Skeletal muscle tissue (tissue), 4 donors: ENCODE data around the gene COASY. TPM values are rescaled to one million over a fixed set of nuclear protein-coding genes. Genes with fewer than 3 reads are reported as not detected.
A peak's percentile ranks its signal among the peaks of the same experiment; 100 is the strongest.

Experiments
- H3K27ac ChIP-seq: one replicate; pipeline ENCODE4 v1.7.0; 2013; ENCODE audit warnings: mild to moderate bottlenecking, low read depth, low read length, inconsistent platforms
- H3K27me3 ChIP-seq, 3 donors: one replicate each; pipeline ENCODE4 v1.7.0; 2013; ENCODE audit warnings: low read length in 3 of 3; ENCODE audit not compliant: control insufficient read depth in 3 of 3, insufficient read depth in 3 of 3
- H3K36me3 ChIP-seq, 3 donors: one replicate each; pipeline ENCODE4 v1.7.0; 2013; ENCODE audit warnings: low read length in 3 of 3; ENCODE audit not compliant: control insufficient read depth in 3 of 3, insufficient read depth in 3 of 3
- H3K4me1 ChIP-seq, 3 donors: one replicate each; pipeline ENCODE4 v1.7.0; 2013; ENCODE audit warnings: low read length in 3 of 3, mild to moderate bottlenecking in 3 of 3; ENCODE audit not compliant: control insufficient read depth in 3 of 3, insufficient read depth in 3 of 3
- H3K4me3 ChIP-seq, 3 donors: one replicate each; pipeline ENCODE4 v1.7.0; 2013; ENCODE audit warnings: low read length in 3 of 3
- H3K9ac ChIP-seq, 3 donors: one replicate each; pipeline ENCODE4 v1.7.0; 2013; ENCODE audit warnings: low read length in 3 of 3, mild to moderate bottlenecking in 3 of 3, moderate library complexity in 2 of 3, low read depth in 1 of 3
- H3K9me3 ChIP-seq, 3 donors: one replicate each; pipeline ENCODE4 v1.7.0; 2013; ENCODE audit warnings: low read length in 3 of 3; ENCODE audit not compliant: control insufficient read depth in 3 of 3
- total RNA-seq: library from RNA; depleted of rRNA; stranded (reverse); fragments of >200 nt; gene quantifications from one replicate; pipeline ENCODE4 v1.2.3, GENCODE V29; 2014
- donor health status: Osteomylitis.

The COASY gene
- total RNA-seq, 1 donor from 2014 or later = 6.3 TPM

GRCh38 chr17:42529061-42529460 lies 32.9 kb upstream of the COASY start:
- Histone ChIP-seq H3K36me3 (no peaks in the 10 kb centered on the region), H3K9ac (peak overlapping the region in 1 of 3 donors; percentile 25), H3K27me3 (no peaks in the 10 kb centered on the region), H3K4me3 (no peak overlapping the region), H3K4me1 (peaks cover 19 to 30% (median 26%) of the 10 kb centered on the region in 3 donors), H3K27ac (no peak overlapping the region), H3K9me3 (no peaks in the 10 kb centered on the region)

DNA sequence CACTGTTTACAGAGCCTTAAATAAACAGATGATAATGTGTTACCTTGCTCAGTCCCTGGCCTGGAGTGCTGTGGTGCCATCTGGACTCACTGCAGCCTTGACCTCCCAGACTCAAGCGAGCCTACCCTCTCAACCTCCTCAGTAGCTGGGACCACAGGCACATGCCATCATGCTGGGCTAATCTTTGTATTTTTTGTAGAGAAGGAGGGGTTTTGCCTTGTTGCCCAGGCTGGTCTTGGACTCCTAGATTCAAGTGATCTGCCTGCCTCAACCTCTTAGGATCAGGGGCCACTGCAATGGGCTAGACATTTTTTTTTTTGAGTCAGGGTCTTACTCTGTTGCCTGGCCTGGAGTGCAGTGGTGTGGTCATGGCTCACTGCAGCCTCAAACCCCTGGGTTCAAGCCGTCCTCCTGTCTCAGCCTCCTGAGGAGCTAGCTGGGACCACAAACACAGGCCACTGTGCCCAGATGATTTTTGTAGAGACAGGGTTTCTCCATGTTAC lies 30.9 kb upstream of the COASY start:
- H3K4me1 ChIP-seq = peaks cover 26 to 30% (median 27%) of the 10 kb centered on the region in 3 donors

GRCh38 chr17:42531455-42532354 lies 30.2 kb upstream of the COASY start:
- H3K27ac ChIP-seq = peak overlapping the region; percentile 48
- no peaks in the 10 kb centered on the region for H3K36me3 ChIP-seq
- H3K4me3 ChIP-seq = peak overlapping the region; percentile 71 to 80 (median 75)
- H3K9ac ChIP-seq = peak overlapping the region; percentile 38 to 83 (median 74)
- H3K4me1 ChIP-seq = peaks cover 26 to 28% (median 27%) of the 10 kb centered on the region in 3 donors
- H3K9me3 ChIP-seq = no peaks in the 10 kb centered on the region
- no peaks in the 10 kb centered on the region for H3K27me3 ChIP-seq

More for the DNA sequence above, 30.9 kb upstream of the COASY start:
- H3K9me3 ChIP-seq = no peaks in the 10 kb centered on the region
- no peaks in the 10 kb centered on the region for H3K36me3 ChIP-seq
- H3K9ac ChIP-seq = peak overlapping the region in 1 of 3 donors; percentile 40
- peak overlapping the region; percentile 48 for H3K27ac ChIP-seq
- H3K27me3 ChIP-seq = no peaks in the 10 kb centered on the region
- H3K4me3 ChIP-seq = no peak overlapping the region

DNA sequence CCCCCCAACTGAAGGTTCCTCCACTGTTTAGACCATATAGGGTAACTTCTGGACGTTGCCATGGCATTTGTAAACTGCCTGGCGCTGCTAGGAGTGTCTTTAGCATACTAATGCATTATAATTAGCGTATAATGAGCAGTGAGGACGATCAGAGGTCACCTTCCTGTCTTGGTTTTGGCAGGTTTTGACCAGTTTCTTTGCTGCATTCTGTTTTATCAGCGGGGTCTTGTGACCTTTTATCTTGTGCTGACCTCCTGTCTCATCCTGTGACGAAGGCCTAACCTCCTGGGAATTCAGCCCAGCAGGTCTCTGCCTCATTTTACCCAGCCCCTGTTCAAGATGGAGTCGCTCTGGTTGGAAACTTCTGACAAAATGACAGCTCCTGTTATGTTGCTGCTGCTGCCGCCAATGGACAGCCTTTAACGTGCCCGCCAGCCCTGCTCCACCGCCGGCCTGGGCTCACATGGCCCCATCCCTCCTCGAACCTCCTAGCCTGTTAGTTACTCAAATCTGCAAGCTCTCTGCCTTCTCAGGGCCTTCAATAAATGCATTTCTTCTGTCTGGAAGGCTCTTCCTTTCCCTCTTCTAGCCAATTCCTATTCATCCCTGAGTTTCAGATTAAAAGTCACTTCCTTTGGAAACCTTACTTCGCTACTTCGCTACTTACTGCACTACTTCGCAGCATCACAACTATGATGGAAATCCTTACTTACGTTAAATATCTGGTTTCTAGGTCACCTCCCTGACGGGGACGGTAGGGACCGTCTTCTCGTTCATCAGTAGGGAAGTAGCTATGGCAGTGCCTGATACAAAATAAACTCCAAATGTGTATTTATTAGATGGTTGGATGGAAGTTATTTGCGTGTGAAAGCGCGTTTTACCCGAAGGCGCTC lies 26.5 kb upstream of the COASY start:
- Histone ChIP-seq H3K4me3 (peak overlapping the region; percentile 70 to 81 (median 81)), H3K9me3 (no peaks in the 10 kb centered on the region), H3K27ac (peak overlapping the region; percentile 92), H3K27me3 (no peaks in the 10 kb centered on the region), H3K9ac (peak overlapping the region; percentile 66 to 90 (median 69)), H3K4me1 (peaks cover 25 to 31% (median 26%) of the 10 kb centered on the region in 3 donors), H3K36me3 (peaks cover 9 to 14% (median 12%) of the 10 kb centered on the region in 3 donors)

- Histone ChIP-seq H3K4me1 (peaks cover 25 to 29% (median 27%) of the 10 kb centered on the region in 3 donors), H3K27me3 (no peaks in the 10 kb centered on the region), H3K9ac (peak within 1 kb of the TSS; percentile 69 to 90 (median 79)), H3K4me3 (peak within 1 kb of the TSS; percentile 81 to 86 (median 81)), H3K9me3 (no peaks in the 10 kb centered on the region), H3K27ac (peak within 1 kb of the TSS; percentile 92), H3K36me3 (peaks cover 14 to 19% (median 16%) of the 10 kb centered on the region in 3 donors)
These were observed 25.9 kb upstream of the COASY start, which contains the start of gene NAGLU for GRCh38 chr17:42536048-42536371. TSS of gene NAGLU (plus strand) at chr17:42536241. CDS start at chr17:42536273, 32 bp downstream.

- H3K27ac ChIP-seq = peak overlapping the region; percentile 92
- no peaks in the 10 kb centered on the region for H3K27me3 ChIP-seq
- H3K9ac ChIP-seq = peak overlapping the region; percentile 68 to 90 (median 79)
- peak overlapping the region; percentile 81 to 86 (median 81) for H3K4me3 ChIP-seq
- peaks cover 19 to 25% (median 22%) of the 10 kb centered on the region in 3 donors for H3K36me3 ChIP-seq
- no peaks in the 10 kb centered on the region for H3K9me3 ChIP-seq
- peaks cover 20 to 26% (median 23%) of the 10 kb centered on the region in 3 donors for H3K4me1 ChIP-seq
These were observed 25.4 kb upstream of the COASY start for GRCh38 chr17:42536372-42537155.

DNA sequence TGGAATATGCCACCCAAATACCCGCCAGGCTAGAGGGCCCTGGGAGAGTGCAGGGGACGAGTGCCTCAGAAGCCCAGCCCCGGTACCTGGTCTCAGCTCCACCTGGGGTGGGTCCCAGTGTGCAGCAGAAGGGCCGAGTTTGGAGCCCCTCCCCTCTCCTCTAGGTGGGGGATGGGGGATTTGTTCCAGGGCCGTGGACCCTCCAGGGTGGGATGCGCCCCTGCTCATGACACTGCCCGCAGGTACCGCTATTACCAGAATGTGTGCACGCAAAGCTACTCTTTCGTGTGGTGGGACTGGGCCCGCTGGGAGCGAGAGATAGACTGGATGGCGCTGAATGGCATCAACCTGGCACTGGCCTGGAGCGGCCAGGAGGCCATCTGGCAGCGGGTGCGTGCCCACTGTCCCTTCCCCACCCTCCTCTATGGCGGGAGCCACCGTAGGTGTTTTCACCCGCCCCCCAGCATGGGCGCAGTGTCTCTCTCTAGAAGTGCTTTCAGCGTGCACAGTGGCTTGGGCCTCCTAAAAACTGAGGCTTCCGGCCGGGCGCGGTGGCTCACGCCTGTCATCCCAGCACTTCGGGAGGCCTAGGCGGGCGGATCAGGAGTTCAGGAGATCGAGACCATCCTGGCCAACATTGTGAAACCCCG lies 24.7 kb upstream of the COASY start:
- H3K4me1 ChIP-seq = peaks cover 17 to 26% (median 21%) of the 10 kb centered on the region in 3 donors
- no peaks in the 10 kb centered on the region for H3K9me3 ChIP-seq
- H3K4me3 ChIP-seq = peak overlapping the region; percentile 81 to 86 (median 81)
- peak overlapping the region; percentile 74 for H3K27ac ChIP-seq
- peaks cover 20 to 30% (median 24%) of the 10 kb centered on the region in 3 donors for H3K36me3 ChIP-seq
- no peaks in the 10 kb centered on the region for H3K27me3 ChIP-seq
- H3K9ac ChIP-seq = peak overlapping the region in 2 of 3 donors; percentile 79 to 90

- Histone ChIP-seq H3K27me3 (no peaks in the 10 kb centered on the region), H3K36me3 (peaks cover 25 to 36% (median 30%) of the 10 kb centered on the region in 3 donors), H3K4me3 (no peak overlapping the region), H3K9me3 (no peaks in the 10 kb centered on the region), H3K4me1 (peaks cover 18 to 29% (median 21%) of the 10 kb centered on the region in 3 donors), H3K27ac (no peak overlapping the region), H3K9ac (no peak overlapping the region)
These were observed 24.0 kb upstream of the COASY start for GRCh38 chr17:42537826-42538451.
